ENCODE results near the gene CCDC83. TPM values are rescaled to one million over a fixed set of nuclear protein-coding genes. Genes with fewer than 3 reads are reported as not detected.
A peak's percentile ranks its signal among the peaks of the same experiment; 100 is the strongest.
"Not testable (repeated sequence)": the region's sequence is repeated elsewhere in the genome, so short reads cannot be mapped to it uniquely, and the experiment has no call there.

Gene CCDC83
- total RNA-seq, 1 donor from 2014 or later = not detected

DNA sequence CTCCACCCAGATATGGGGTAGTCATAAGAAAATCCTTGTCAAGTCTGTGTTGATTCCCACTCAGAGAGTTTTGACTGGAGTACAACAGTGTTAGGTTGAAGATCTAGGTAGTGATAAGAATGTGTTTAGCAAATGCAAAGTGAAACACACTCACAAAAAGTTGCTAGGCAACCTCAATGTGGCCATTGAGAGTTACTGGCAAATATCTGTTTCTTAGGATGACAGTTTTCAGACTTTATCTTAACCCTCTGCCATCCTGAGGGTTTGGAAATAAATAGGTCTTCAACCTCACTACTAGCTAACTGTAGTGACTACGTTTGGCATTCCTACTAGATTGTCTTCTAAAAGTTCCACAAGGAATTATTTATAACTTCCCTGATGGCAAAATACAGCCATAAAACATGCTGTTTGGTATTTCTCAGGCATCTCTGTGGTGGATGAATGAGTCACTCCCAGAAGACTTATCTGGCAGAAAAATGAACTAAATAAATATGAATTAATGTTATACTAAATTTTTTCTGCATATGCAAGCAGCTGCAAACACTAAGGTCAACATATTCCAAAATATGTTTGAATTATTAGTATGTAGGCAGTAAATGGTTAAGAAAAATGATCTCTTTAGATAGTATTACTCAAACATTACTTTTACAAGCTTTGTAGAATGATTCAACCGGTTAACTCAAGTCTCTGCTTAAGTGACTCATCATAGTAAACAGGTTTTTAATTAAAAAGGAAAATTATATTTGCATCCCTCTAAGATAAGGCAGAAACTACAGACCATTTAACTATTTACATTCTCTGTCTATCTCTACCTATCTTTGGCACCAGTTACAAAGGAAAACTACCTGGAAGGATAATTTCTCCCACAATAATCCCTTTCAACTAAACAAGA is 27.2 kb upstream of the CCDC83 start:
- DNase-seq (ENCODE audit: low read depth) (peak; percentile 89), FAIRE-seq (no peak)
- Histone ChIP-seq H3K36me3 (ENCODE audit: control insufficient read depth, insufficient read depth, low read length) (no peaks in the 10 kb centered on the region), H3K4me3 (ENCODE audit: low read depth, low read length) (no peak overlapping the region), H3K27me3 (ENCODE audit: control insufficient read depth, insufficient read depth, low read length) (no peaks in the 10 kb centered on the region)
- TF ChIP-seq, protein P1, sequence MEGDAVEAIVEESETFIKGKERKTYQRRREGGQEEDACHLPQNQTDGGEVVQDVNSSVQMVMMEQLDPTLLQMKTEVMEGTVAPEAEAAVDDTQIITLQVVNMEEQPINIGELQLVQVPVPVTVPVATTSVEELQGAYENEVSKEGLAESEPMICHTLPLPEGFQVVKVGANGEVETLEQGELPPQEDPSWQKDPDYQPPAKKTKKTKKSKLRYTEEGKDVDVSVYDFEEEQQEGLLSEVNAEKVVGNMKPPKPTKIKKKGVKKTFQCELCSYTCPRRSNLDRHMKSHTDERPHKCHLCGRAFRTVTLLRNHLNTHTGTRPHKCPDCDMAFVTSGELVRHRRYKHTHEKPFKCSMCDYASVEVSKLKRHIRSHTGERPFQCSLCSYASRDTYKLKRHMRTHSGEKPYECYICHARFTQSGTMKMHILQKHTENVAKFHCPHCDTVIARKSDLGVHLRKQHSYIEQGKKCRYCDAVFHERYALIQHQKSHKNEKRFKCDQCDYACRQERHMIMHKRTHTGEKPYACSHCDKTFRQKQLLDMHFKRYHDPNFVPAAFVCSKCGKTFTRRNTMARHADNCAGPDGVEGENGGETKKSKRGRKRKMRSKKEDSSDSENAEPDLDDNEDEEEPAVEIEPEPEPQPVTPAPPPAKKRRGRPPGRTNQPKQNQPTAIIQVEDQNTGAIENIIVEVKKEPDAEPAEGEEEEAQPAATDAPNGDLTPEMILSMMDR (IDR thresholded peaks at IDR 0.05; ENCODE audit: insufficient read depth, low read length, severe bottlenecking) = no peak

DNA sequence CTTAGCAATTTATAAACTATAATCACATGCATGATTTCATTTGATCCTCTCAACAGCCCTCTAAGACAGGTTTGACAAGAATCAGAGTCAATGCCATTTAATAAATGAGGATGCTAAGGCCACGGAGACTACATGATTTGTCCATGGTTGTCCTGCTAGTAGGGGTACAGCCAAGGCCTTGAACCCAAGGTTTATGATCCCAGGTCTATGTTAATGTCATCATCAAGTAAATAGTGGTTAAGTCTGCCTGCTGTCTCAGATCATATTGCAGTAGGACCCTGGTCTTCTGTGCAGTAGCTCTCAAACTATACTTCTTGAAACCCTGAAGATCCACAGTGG is 26.6 kb upstream of the CCDC83 start:
- Histone ChIP-seq H3K4me3 (ENCODE audit: low read depth, low read length) (no peak overlapping the region), H3K27me3 (ENCODE audit: control insufficient read depth, insufficient read depth, low read length) (no peaks in the 10 kb centered on the region), H3K36me3 (ENCODE audit: control insufficient read depth, insufficient read depth, low read length) (no peaks in the 10 kb centered on the region)
- no peak for DNase-seq (ENCODE audit: low read depth)
- TF ChIP-seq, protein P1 (IDR thresholded peaks at IDR 0.05; ENCODE audit: insufficient read depth, low read length, severe bottlenecking) = no peak
- no peak for FAIRE-seq

DNA sequence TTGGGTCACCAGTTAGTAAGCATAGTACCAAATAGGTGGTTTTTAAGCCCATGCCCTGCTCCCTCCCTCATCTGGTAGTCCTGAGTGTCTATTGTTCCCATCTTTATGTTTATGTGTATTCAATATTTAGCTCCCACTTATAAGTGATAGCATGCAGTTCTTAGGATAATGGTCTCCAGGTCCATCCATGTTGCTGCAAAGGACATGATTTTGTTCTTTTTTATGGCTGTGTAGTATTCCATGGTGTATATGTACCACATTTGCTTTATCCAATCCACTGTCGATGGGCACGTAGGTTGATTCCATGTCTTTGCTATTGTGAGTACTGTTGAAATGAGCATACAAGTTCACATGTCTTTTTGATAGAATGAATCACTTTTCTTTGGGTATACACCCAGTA is 26.0 kb upstream of the CCDC83 start:
- no peaks in the 10 kb centered on the region for H3K36me3 ChIP-seq (ENCODE audit: control insufficient read depth, insufficient read depth, low read length)
- TF ChIP-seq, protein P1 (IDR thresholded peaks at IDR 0.05; ENCODE audit: insufficient read depth, low read length, severe bottlenecking) = no peak
- FAIRE-seq (no peak), DNase-seq (ENCODE audit: low read depth) (no peak)
- H3K4me3 ChIP-seq (ENCODE audit: low read depth, low read length) = no peak overlapping the region
- no peaks in the 10 kb centered on the region for H3K27me3 ChIP-seq (ENCODE audit: control insufficient read depth, insufficient read depth, low read length)

DNA sequence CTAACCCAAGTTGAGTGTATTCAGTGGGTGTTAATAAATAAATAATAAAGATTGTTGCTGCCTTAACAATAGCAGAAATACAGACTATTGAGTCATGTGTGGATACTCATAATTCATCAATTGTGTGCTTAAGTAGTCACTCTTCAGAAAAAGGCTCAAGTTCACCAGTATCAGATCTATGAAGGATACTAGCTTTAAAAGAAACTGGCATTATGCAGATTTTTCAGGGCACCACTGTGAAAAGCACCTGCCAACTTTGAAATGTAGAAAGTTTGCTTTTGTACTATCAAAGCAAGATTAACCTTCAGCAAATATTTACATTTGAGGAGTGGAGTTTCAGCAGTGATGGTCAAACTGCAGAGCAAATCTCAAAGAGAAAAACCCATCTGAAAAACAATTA is 24.1 kb upstream of the CCDC83 start:
- Histone ChIP-seq H3K27me3 (ENCODE audit: control insufficient read depth, insufficient read depth, low read length) (no peaks in the 10 kb centered on the region), H3K4me3 (ENCODE audit: low read depth, low read length) (no peak overlapping the region), H3K36me3 (ENCODE audit: control insufficient read depth, insufficient read depth, low read length) (no peaks in the 10 kb centered on the region)
- FAIRE-seq (no peak), DNase-seq (ENCODE audit: low read depth) (peak; percentile 74)
- TF ChIP-seq, protein P1 (IDR thresholded peaks at IDR 0.05; ENCODE audit: insufficient read depth, low read length, severe bottlenecking) = no peak

DNA sequence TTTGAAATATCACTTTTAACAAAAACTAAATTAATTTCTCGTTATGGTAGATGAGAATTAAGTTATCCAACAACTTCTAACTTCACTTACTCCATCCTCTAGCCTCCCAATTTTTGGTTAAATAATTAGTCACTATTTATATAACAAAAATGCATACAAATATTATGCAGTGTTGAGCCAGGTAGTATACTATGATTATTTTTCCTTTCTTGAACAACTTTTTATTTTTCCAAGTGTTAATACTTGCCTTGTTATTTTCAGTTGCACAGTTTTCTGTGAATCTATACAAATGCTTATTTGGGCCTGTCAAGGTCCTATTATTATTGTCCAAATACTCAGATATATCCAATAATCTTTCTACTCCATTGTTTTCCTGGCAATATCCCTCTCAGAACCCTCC is 19.9 kb upstream of the CCDC83 start:
- FAIRE-seq (no peak), DNase-seq (ENCODE audit: low read depth) (no peak)
- H3K27me3 ChIP-seq (ENCODE audit: control insufficient read depth, insufficient read depth, low read length) = no peaks in the 10 kb centered on the region
- TF ChIP-seq, protein P1 (IDR thresholded peaks at IDR 0.05; ENCODE audit: insufficient read depth, low read length, severe bottlenecking) = no peak
- no peaks in the 10 kb centered on the region for H3K36me3 ChIP-seq (ENCODE audit: control insufficient read depth, insufficient read depth, low read length)
- H3K4me3 ChIP-seq (ENCODE audit: low read depth, low read length) = no peak overlapping the region

DNA sequence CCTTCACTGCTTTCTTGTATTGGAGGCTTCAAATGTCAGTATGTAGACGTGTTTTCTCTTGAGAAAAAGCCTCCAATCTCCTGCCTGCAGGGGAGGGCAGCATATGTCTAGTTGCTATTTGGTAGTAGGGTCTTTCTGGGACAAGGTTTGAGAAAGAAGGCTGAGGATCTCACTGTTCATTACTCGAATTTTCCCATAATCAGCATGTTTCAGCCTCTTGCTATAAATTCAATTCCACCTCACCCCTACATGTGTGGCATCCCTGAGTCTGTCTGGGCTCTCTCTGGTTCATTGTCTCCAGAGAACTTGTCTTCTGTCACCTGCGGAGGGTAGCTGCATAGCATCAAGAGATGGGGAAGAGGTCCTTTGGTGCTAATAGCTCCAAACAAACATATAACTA is 19.5 kb upstream of the CCDC83 start:
- no peak for DNase-seq (ENCODE audit: low read depth)
- no peak overlapping the region for H3K4me3 ChIP-seq (ENCODE audit: low read depth, low read length)
- FAIRE-seq = no peak
- no peaks in the 10 kb centered on the region for H3K36me3 ChIP-seq (ENCODE audit: control insufficient read depth, insufficient read depth, low read length)
- no peaks in the 10 kb centered on the region for H3K27me3 ChIP-seq (ENCODE audit: control insufficient read depth, insufficient read depth, low read length)
- TF ChIP-seq, protein P1 (IDR thresholded peaks at IDR 0.05; ENCODE audit: insufficient read depth, low read length, severe bottlenecking) = no peak

DNA sequence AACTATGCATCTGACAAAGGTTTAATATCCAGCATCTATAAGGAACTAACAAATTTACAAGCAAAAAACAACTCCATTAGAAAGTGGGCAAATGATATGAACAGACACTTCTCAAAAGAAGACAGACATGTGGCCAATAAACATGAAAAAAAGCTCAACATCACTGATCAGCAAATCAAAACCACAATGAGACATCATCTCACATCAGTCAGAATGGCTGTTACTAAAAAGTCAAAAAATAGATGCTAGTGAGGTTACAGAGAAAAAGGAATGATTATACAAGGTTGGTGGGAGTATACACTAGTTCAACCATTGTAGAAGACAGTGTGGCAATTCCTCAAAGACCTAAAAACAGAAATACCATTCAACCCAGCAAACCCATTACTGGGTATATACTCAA is 14.3 kb upstream of the CCDC83 start:
- H3K4me3 ChIP-seq (ENCODE audit: low read depth, low read length); H3K27me3 ChIP-seq (ENCODE audit: control insufficient read depth, insufficient read depth, low read length); H3K36me3 ChIP-seq (ENCODE audit: control insufficient read depth, insufficient read depth, low read length); FAIRE-seq; DNase-seq (ENCODE audit: low read depth): not testable (repeated sequence)
